Nephron progenitor cell (in vitro differentiated cells): Measurements from ENCODE around the gene IFIT3.

Experiments
- DNase-seq: peaks from one replicate; pipeline ENCODE4 v3.0.0; 2021
- H3K27ac Mint-ChIP-seq: 2 replicates; pipeline ENCODE4 v1.8.0; 2021; ENCODE audit warnings: mild to moderate bottlenecking, moderate library complexity, mixed read lengths
- H3K27me3 Mint-ChIP-seq: 2 replicates; pipeline ENCODE4 v1.8.0; 2021; ENCODE audit warnings: mild to moderate bottlenecking, low read depth, mixed read lengths; ENCODE audit not compliant: poor library complexity
- H3K36me3 Mint-ChIP-seq: 2 replicates; pipeline ENCODE4 v1.8.0; 2021; ENCODE audit warnings: low read depth, mixed read lengths
- H3K4me1 Mint-ChIP-seq: 2 replicates; pipeline ENCODE4 v1.8.0; 2021; ENCODE audit warnings: mixed read lengths
- H3K4me3 Mint-ChIP-seq: 2 replicates; pipeline ENCODE4 v1.8.0; 2021; ENCODE audit warnings: mild to moderate bottlenecking, moderate library complexity, mixed read lengths
- H3K9me3 Mint-ChIP-seq: 2 replicates; pipeline ENCODE4 v1.8.0; 2021; ENCODE audit warnings: mild to moderate bottlenecking, moderate library complexity, mixed read lengths
- TF ChIP-seq, protein P1 (sequence below): fragments of 200-600 bp; sonication (generic); IDR thresholded peaks from 2 replicates; pipeline ENCODE4 v1.5.0; 2021; ENCODE audit warnings: antibody characterized with exemption

The IFIT3 gene

DNA sequence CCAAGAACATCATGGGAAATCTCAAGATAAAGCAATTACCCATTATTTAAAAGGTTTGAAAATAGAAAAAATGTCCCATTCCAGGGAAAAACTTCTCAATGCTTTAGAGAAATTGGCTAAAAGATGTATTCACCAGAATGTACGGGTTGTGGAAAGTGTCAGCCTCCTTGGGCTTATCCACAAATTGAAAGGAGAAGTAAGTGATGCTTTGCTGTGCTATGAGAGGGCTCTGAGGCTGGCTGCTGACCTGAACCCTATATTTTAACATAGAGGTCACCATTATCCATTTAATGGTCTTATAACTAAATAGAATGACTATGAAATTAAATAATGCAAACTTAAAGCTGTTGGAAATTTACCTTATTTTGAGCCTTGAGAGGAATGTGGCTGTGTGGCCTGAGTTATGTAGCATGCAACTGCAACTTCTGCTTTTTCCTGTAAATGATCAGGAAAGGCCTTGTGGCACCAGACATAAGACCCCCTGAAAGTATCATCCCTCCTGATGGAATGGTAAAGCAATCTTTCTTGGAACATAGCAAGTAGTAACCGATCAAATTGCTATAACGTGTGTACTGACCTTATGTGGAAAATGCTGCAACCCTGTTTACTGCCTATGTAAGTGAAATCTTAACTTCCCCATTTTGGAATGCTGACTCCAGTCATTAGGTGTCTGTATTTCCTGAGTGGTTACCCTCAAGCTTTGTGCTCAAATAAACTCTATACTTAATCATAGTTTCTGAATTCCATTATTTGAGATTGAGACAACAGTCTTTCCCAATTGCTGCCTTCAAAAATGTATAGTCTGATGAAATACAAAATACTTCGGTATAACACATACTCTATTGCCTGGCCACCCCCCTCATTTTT is 56.9 kb downstream of the IFIT3 start:
- Mint-ChIP-seq H3K4me1 (peaks cover 5% of the 10 kb centered on the region), H3K27ac (no peak overlapping the region), H3K4me3 (no peak overlapping the region), H3K36me3 (no peaks in the 10 kb centered on the region), H3K27me3 (peaks cover 3% of the 10 kb centered on the region), H3K9me3 (no peaks in the 10 kb centered on the region)
- TF ChIP-seq, protein P1, sequence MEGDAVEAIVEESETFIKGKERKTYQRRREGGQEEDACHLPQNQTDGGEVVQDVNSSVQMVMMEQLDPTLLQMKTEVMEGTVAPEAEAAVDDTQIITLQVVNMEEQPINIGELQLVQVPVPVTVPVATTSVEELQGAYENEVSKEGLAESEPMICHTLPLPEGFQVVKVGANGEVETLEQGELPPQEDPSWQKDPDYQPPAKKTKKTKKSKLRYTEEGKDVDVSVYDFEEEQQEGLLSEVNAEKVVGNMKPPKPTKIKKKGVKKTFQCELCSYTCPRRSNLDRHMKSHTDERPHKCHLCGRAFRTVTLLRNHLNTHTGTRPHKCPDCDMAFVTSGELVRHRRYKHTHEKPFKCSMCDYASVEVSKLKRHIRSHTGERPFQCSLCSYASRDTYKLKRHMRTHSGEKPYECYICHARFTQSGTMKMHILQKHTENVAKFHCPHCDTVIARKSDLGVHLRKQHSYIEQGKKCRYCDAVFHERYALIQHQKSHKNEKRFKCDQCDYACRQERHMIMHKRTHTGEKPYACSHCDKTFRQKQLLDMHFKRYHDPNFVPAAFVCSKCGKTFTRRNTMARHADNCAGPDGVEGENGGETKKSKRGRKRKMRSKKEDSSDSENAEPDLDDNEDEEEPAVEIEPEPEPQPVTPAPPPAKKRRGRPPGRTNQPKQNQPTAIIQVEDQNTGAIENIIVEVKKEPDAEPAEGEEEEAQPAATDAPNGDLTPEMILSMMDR = no peak
- no peak for DNase-seq

DNA sequence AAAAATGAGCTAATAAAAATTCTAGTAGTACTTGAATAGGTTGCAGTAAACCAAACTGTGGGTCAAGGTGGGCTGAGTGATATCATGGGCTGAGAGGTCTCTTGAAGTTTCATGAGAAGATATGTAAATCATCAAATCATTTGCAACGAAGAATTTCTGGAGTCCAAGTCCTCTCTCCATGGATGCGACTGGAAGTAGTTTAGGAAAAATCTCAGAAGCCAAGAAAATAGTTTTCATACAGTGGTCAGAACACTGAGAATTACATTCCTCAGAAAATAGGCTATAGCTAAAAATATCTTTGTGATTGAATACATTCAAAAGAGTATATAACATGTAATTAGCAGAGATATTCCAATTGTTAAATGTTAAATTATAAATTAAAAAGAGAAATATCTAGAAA is 61.0 kb downstream of the IFIT3 start:
- no peak for DNase-seq
- Mint-ChIP-seq H3K36me3 (no peaks in the 10 kb centered on the region), H3K4me1 (peaks cover 15% of the 10 kb centered on the region), H3K9me3 (no peaks in the 10 kb centered on the region), H3K27me3 (peaks cover 3% of the 10 kb centered on the region), H3K4me3 (no peak overlapping the region), H3K27ac (no peak overlapping the region)
- TF ChIP-seq, protein P1 = no peak

DNA sequence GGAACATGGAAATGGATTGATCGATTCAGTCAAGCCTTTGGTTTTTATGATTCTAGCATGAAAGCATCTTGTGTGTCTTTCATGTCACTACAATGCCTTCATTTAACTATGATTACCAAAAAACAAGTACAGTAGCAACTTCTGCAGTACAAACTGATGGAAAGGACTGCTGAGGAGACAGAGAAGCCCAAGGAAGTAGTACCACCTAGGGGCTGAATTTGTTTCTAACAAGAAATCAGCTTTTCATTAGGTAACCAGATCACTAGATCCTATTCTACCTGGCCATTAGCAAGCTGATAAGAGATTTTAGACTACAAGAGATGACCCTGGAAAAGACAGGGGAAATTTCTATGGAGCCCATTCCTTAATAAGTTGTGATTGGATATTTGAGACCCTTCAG is 61.5 kb downstream of the IFIT3 start:
- peaks cover 3% of the 10 kb centered on the region for H3K27me3 Mint-ChIP-seq
- no peaks in the 10 kb centered on the region for H3K36me3 Mint-ChIP-seq
- H3K9me3 Mint-ChIP-seq = no peaks in the 10 kb centered on the region
- no peak overlapping the region for H3K4me3 Mint-ChIP-seq
- H3K4me1 Mint-ChIP-seq = peaks cover 15% of the 10 kb centered on the region
- TF ChIP-seq, protein P1 = no peak
- no peak for DNase-seq
- H3K27ac Mint-ChIP-seq = no peak overlapping the region
